Measurements from ENCODE around the gene GRM1. TPM values are rescaled to one million over a fixed set of nuclear protein-coding genes. Genes with fewer than 3 reads are reported as not detected.

The GRM1 gene
- total and polyA plus RNA-seq, 8 donors = not detected

- no peaks in the 10 kb centered on the region for H3K4me1 ChIP-seq
- intact Hi-C loops (cut with DNase I; ENCODE audit: low total_unique reads) = no loop called here
- TF ChIP-seq CTCF (IDR thresholded peaks at IDR 0.05) (no peak), POLR2AphosphoS5 (IDR thresholded peaks at IDR 0.05) (no peak), POLR2A (IDR thresholded peaks at IDR 0.05) (no peak), EP300 (IDR thresholded peaks at IDR 0.05) (no peak)
- H3K4me3 ChIP-seq = no peak overlapping the region
- H3K27me3 ChIP-seq = no peaks in the 10 kb centered on the region
- H3K9me3 ChIP-seq = peaks cover 0 to 7% (median 2%) of the 10 kb centered on the region in 4 donors
- no peak for DNase-seq
- no peak overlapping the region for H3K27ac ChIP-seq
- no peaks in the 10 kb centered on the region for H3K36me3 ChIP-seq
- WGBS, 5 donors = 63 to 80% (median 71%) methylated on average over 1 of the region's 1 CpG
Observed at GRCh38 chr6:146367061-146367460, 338.2 kb downstream of the GRM1 start.

GRCh38 chr6:146369866-146370265 lies 341.0 kb downstream of the GRM1 start:
- intact Hi-C loops (cut with DNase I; ENCODE audit: low total_unique reads) = no loop called here
- H3K27ac ChIP-seq = no peak overlapping the region

GRCh38 chr6:146381486-146381885 lies 352.6 kb downstream of the GRM1 start:
- intact Hi-C loops (cut with DNase I; ENCODE audit: low total_unique reads) = no loop called here
- no peaks in the 10 kb centered on the region for H3K36me3 ChIP-seq
- H3K4me1 ChIP-seq = no peaks in the 10 kb centered on the region
- 80 to 89% (median 84%) methylated on average over 3 of the region's 3 CpGs for WGBS, 5 donors
- TF ChIP-seq EP300 (IDR thresholded peaks at IDR 0.05) = no peak
- no peak for TF ChIP-seq POLR2AphosphoS5 (IDR thresholded peaks at IDR 0.05)
- no peak for TF ChIP-seq CTCF (IDR thresholded peaks at IDR 0.05)
- no peak for TF ChIP-seq POLR2A (IDR thresholded peaks at IDR 0.05)
- H3K4me3 ChIP-seq = no peak overlapping the region
- peaks cover 0 to 5% (median 2%) of the 10 kb centered on the region in 4 donors for H3K9me3 ChIP-seq
- DNase-seq = no peak
- no peak overlapping the region for H3K27ac ChIP-seq
- H3K27me3 ChIP-seq = no peaks in the 10 kb centered on the region

More at GRCh38 chr6:146369866-146370265, 341.0 kb downstream of the GRM1 start:
- Histone ChIP-seq H3K4me3 (no peak overlapping the region), H3K4me1 (no peaks in the 10 kb centered on the region), H3K36me3 (no peaks in the 10 kb centered on the region), H3K9me3 (peaks cover 0 to 7% (median 2%) of the 10 kb centered on the region in 4 donors), H3K27me3 (no peaks in the 10 kb centered on the region)
- DNase-seq = no peak
- 26 to 61% (median 50%) methylated on average over 1 of the region's 1 CpG for WGBS, 5 donors
- TF ChIP-seq POLR2A (IDR thresholded peaks at IDR 0.05) (no peak), EP300 (IDR thresholded peaks at IDR 0.05) (no peak), POLR2AphosphoS5 (IDR thresholded peaks at IDR 0.05) (no peak), CTCF (IDR thresholded peaks at IDR 0.05) (no peak)

GRCh38 chr6:146388736-146389364 lies 360.0 kb downstream of the GRM1 start:
- no peak for TF ChIP-seq POLR2A (IDR thresholded peaks at IDR 0.05)
- TF ChIP-seq POLR2AphosphoS5 (IDR thresholded peaks at IDR 0.05) = no peak
- no peak for TF ChIP-seq CTCF (IDR thresholded peaks at IDR 0.05)
- TF ChIP-seq EP300 (IDR thresholded peaks at IDR 0.05) = no peak
- no peaks in the 10 kb centered on the region for H3K36me3 ChIP-seq
- WGBS, 5 donors = 61 to 82% (median 81%) methylated on average over 3 of the region's 3 CpGs
- H3K27ac ChIP-seq = no peak overlapping the region
- intact Hi-C loops (cut with DNase I; ENCODE audit: low total_unique reads) = no loop called here
- no peaks in the 10 kb centered on the region for H3K4me1 ChIP-seq
- H3K9me3 ChIP-seq = no peaks in the 10 kb centered on the region
- no peaks in the 10 kb centered on the region for H3K27me3 ChIP-seq
- no peak for DNase-seq
- H3K4me3 ChIP-seq = no peak overlapping the region

All from stomach (tissue), 9 donors.